HG02759 (cell line): ENCODE measurements around the gene NRK.
"Not testable (repeated sequence)": the region's sequence is repeated elsewhere in the genome, so short reads cannot be mapped to it uniquely, and the experiment has no call there.

Source experiments
- ATAC-seq: cut with Tn5 transposase; IDR thresholded peaks from one replicate; pipeline ENCODE4 v1.9.1; 2021; ENCODE audit warnings: mild to moderate bottlenecking, moderate library complexity; ENCODE audit not compliant: unreplicated experiment

Gene NRK

DNA sequence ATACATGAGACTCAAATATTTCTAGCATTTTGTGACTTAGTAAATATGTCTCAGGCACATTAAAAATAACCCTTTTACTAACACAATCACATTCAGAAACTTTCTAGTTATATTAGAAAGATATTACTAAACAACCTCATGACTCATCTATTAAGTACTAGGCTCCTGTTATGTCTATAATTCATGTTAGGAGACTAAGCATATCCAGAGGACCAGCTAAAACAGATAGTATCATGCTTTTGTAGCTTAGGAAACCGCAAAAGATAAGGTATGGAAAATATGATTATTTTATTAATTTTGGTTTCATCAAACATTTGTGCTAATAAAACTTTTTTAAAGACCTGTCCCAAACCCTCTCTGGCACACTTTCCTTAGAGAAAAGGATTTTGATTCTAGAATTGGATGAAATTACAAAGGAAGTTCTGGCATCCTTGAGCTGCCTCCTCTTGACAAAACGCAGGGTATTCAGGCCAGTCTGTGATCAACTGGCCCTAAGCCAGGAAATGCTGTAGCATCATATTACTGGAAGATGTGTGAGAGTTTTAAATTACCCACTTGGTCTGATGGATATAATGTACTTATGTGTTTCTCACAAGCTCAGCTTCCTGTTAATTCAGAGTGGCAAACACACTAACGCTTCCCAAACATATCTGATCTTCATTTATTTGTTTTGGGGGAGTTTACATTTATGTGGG lies 60.4 kb downstream of the NRK start:
- ATAC-seq: no peak

GRCh38 chrX:105894721-105895120 lies 72.4 kb downstream of the NRK start:
- ATAC-seq: no peak

DNA sequence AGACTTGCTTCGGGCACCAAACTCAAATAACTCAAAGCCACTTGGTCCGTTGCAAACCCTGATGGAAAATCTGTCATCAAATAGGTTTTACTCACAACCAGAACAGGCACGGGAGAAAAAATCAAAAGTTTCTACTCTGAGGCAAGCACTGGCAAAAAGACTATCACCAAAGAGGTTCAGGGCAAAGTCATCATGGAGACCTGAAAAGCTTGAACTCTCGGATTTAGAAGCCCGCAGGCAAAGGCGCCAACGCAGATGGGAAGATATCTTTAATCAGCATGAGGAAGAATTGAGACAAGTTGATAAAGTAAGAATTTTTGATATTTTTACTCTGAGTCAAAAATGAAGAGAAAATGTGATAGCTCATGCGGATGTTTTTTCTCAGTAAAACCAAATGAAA lies 87.2 kb downstream of the NRK start:
- ATAC-seq: no peak

DNA sequence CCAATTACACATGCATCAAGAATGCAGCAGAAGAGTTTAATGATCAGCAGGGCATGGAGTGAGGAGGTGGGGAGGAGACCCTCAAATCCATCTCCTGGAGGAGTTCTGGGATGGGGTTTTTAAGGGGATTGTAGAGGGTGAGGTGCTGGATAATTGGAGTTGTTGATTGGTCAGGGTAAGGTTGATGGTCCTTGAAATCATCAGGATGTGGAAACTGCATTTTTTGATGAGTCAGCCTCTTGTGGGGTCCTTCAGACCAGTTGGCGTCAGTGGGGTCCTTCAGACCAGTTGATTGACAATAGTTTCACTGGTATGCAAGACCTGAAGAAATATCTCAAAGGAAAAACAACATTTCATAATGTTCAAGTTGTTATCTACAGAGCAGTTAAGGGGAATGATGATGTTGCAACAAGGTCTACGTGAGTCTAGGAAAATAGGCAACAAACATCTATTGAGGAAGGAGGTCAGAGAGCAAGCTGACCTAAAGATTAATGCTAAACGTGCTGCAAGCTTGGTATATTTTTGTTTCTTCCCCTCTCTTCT lies 88.3 kb downstream of the NRK start:
- ATAC-seq: no peak

- no peak for ATAC-seq
These were observed 122.9 kb downstream of the NRK start for GRCh38 chrX:105945266-105945665.

GRCh38 chrX:105969487-105969886 lies 147.1 kb downstream of the NRK start:
- ATAC-seq: no peak

GRCh38 chrX:105972690-105973386 lies 150.5 kb downstream of the NRK start:
- no peak for ATAC-seq

DNA sequence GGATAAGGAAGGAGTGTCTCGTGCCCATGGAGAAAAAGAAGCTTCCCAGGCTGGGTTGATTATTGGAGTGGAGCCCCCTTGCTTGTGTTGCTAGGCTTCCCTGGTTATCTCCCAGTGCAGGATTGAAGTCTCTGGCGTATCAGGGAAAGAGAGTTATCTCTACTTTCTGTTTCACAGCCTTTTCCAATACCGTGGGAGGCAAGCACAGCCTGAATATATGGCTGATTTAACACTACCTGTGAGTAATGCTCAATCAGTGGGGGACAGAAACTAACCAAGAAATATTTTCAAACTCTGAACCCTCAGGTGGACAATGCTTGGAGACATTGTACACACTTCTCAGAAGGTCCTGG lies 151.0 kb downstream of the NRK start:
- ATAC-seq: no peak

- no peak for ATAC-seq
These were observed 153.0 kb downstream of the NRK start for GRCh38 chrX:105975382-105975781.

DNA sequence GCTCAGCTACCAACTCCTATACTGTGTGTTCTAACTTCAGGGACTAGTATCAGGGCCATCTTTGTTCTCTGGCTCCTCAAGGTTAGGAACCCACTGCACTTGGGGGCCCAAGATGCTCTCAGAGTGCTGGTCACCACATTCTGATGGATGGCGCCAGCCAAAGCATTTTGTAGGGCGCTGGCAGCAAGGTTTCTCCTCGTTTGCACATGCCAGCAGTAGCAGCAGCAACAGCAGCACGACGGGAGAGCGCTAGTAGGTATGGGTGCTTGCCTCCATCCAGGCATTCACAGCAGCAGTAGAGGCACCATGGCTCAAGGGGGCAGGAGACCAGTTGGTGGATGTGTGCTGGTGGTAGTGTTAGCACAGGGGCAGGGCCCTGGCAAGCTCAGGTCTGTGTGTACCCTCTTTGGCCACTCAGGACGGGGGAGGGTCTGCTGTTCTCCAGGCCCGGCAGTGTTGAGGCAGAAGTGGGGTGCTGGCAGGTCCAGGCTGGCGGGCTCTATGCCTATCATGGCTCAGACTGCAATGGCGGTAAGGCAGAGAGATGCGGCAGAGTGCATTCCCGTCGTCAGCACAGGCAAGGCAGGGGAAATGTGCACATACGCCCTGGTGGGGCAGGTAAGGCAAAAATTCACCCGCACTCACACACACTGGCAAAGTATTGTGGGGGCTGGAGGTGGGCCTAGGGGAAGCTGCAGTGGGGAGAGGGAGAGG lies 159.6 kb downstream of the NRK start:
- ATAC-seq: no peak

DNA sequence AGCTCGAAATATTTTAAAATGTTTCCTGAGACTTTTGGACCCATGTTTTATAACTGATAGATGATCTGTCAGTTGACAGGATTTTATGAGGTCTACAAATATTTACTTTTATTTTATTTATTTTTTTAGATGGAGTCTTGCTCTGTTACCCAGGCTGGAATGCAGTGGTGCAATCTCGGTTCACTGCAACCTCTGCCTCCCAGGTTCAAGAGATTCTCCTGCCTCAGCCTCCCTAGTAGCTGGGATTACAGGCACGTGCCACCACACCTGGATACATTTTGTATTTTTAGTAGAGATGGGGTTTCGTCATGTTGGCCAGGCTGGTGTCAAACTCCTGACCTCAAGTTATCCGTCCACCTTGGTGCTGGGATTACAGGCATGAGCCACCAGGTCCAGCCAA lies 166.1 kb downstream of the NRK start:
- ATAC-seq: not testable (repeated sequence)

GRCh38 chrX:105999294-105999693 lies 177.0 kb downstream of the NRK start:
- no peak for ATAC-seq

DNA sequence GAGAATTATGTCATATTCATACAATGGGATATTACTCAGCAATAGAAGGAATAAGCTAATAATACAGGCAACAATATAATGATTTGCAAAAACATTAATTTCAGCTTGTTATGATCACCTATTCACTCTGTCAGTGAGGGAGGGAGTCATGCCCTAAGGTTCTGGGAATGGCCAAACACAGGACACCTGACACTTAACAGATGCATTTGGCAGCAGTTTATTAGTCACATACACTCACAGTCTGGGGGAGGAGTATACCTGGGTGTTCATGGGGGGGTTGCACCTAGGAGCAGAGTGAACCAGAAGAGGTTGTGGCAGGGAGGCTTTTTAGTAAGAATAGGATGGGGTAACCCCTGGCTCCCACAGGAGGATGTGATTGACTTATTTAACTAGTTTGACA lies 177.9 kb downstream of the NRK start:
- ATAC-seq: no peak

DNA sequence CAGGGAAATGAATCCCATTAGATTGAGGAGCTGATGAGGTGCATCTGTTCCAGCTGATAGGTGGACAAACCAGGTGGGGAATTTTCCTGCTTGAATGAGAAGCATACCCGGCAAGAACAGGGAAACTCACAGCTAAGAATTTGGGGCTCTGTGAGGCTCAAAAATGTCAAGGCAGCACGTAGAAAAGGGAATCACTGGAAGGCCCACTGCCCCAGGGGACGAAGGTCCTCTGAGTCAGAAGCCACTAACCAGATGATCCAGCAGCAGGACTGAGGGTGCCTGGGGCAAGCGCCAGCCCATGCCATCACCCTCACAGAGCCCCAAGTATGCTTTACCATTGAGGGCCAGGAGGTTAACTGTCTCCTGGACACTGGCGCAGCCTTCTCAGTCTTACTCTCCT lies 178.3 kb downstream of the NRK start:
- not testable (repeated sequence) for ATAC-seq

DNA sequence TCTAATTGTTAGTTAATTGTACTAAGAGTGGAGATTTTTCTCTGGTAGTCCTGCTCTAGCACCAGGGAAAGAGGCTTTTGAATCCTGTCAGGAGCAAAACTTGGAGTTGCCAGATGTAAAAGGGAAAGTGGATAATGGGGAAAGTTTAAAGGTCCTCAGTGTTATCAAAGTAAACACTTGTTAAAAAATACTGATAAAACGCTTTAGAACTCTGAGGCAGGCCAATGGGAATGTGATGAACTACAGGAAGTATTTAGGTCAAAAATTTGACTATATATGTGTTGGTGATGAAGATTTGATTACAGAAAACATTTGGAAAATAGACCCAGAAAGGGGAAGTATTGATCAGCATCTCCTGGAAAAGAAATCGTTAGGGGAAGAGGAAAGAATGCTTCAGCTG lies 183.3 kb downstream of the NRK start:
- ATAC-seq: no peak

DNA sequence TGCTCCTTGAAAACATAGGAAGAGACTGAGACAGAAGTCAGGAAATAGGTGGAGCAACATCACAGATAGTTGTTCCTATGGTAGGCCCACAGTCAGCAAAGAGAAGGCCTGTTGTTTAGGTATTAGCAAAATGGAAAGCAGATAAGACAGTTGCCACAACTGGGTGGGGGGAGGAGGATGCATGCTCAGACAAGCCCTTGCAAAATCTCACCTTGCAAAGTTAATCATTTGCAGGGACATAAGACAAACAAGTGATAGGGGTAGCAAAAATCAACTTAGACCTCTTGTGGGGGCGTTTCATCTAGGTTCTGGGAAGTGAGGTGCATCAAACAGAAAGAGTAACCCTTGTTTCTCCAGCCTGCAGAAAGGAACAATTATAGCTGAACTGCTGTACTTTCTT lies 185.5 kb downstream of the NRK start:
- no peak for ATAC-seq
